GM19099 (cell line): Measurements from ENCODE around the gene RNF38.

Experiments
- POLR2A ChIP-seq: IDR thresholded peaks from 3 replicates; pipeline ENCODE4 v1.6.1; 2011; ENCODE audit warnings: low read depth; ENCODE audit not compliant: insufficient read length; ENCODE audit errors: extremely low read depth

Gene RNF38

GRCh38 chr9:36416890-36417289, 16.8 kb upstream of the RNF38 start:
- no peak for TF ChIP-seq POLR2A

- TF ChIP-seq POLR2A = no peak
These were observed 15.9 kb upstream of the RNF38 start for GRCh38 chr9:36415822-36416525.

GRCh38 chr9:36407122-36407723, 7.2 kb upstream of the RNF38 start:
- TF ChIP-seq POLR2A = no peak

GRCh38 chr9:36402536-36402935, 2.5 kb upstream of the RNF38 start:
- TF ChIP-seq POLR2A = no peak

GRCh38 chr9:36401897-36402480, 1.9 kb upstream of the RNF38 start:
- TF ChIP-seq POLR2A = no peak

- no peak for TF ChIP-seq POLR2A
These were observed 1.2 kb upstream of the RNF38 start for GRCh38 chr9:36401164-36401740.

GRCh38 chr9:36400332-36401163, 479 bp upstream of the RNF38 start:
- peak; percentile 68 for TF ChIP-seq POLR2A

GRCh38 chr9:36398745-36399144, 1.3 kb downstream of the RNF38 start:
- no peak for TF ChIP-seq POLR2A

- no peak for TF ChIP-seq POLR2A
These were observed 3.1 kb downstream of the RNF38 start for GRCh38 chr9:36396985-36397384.

GRCh38 chr9:36392489-36392888, 7.6 kb downstream of the RNF38 start:
- TF ChIP-seq POLR2A = no peak

GRCh38 chr9:36389590-36389989, 10.5 kb downstream of the RNF38 start:
- TF ChIP-seq POLR2A = no peak

- TF ChIP-seq POLR2A = no peak
These were observed 17.6 kb downstream of the RNF38 start for GRCh38 chr9:36382484-36382883.

- no peak for TF ChIP-seq POLR2A
These were observed 35.5 kb downstream of the RNF38 start for GRCh38 chr9:36364577-36364976.

- no peak for TF ChIP-seq POLR2A
These were observed 36.6 kb downstream of the RNF38 start for GRCh38 chr9:36363448-36363847.

GRCh38 chr9:36358486-36358885, 41.6 kb downstream of the RNF38 start:
- TF ChIP-seq POLR2A = no peak
